GM23338 (cell line): Measurements from ENCODE around the gene ARSI.

Experiments used
- CREB1 ChIP-seq: fragments of 250-450 bp; sonication (Bioruptor Pico); IDR thresholded peaks from 2 replicates; pipeline ENCODE4 v1.5.0; 2020; ENCODE audit warnings: low read depth, mild to moderate bottlenecking, moderate library complexity
- POLR2AphosphoS5 ChIP-seq: IDR thresholded peaks from 2 replicates; pipeline ENCODE4 v1.6.1; 2016; ENCODE audit warnings: antibody characterized with exemption, low read depth
- ZNF114 ChIP-seq: fragments of 250-450 bp; sonication (Bioruptor Pico); IDR thresholded peaks from 2 replicates; pipeline ENCODE4 v1.5.0; 2020; ENCODE audit warnings: mild to moderate bottlenecking, moderate library complexity
- TF ChIP-seq, protein P1 (sequence below), 2 experiments: fragments of 200-600 bp in 1 of 2; sonication (generic) in 1 of 2; conservative IDR thresholded peaks; 2 replicates each; pipeline versions ENCODE4 v1.5.1 to v1.6.1; 2016 to 2017; ENCODE audit warnings: antibody characterized with exemption in 2 of 2, low read depth in 2 of 2, mild to moderate bottlenecking in 2 of 2, moderate library complexity in 1 of 2

DNA sequence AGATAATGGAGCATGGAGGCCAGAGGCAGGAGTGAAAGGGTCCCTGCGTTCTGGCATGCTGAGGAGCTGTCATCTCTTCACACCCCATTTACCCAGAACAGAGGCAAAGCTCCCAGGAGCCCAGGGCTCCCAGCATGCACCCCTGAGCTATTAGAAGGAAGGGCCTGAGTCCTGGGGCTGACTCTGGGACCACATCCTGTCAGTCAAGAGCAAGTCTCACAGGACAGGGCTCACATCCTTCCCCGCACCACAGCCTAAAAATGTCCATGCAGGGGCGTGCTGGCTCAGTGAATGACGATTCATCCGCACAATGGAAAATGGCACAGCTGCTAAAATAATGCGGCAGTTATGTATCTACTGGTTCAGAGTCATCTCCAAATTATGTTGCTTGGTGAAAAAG lies 44.6 kb downstream of the ARSI start:
- TF ChIP-seq ZNF114 (CRISPR knock-in tag) (no peak), CREB1 (CRISPR knock-in tag) (no peak), POLR2AphosphoS5 (no peak)
- TF ChIP-seq, protein P1, sequence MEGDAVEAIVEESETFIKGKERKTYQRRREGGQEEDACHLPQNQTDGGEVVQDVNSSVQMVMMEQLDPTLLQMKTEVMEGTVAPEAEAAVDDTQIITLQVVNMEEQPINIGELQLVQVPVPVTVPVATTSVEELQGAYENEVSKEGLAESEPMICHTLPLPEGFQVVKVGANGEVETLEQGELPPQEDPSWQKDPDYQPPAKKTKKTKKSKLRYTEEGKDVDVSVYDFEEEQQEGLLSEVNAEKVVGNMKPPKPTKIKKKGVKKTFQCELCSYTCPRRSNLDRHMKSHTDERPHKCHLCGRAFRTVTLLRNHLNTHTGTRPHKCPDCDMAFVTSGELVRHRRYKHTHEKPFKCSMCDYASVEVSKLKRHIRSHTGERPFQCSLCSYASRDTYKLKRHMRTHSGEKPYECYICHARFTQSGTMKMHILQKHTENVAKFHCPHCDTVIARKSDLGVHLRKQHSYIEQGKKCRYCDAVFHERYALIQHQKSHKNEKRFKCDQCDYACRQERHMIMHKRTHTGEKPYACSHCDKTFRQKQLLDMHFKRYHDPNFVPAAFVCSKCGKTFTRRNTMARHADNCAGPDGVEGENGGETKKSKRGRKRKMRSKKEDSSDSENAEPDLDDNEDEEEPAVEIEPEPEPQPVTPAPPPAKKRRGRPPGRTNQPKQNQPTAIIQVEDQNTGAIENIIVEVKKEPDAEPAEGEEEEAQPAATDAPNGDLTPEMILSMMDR (conservative IDR thresholded peaks at IDR 0.05; ENCODE audit: low read depth in 2 of 2) = no peak
